GM12891 (cell line): Measurements from ENCODE around the gene SMIM23.

Source experiments
- PAX5 ChIP-seq: IDR thresholded peaks from 2 replicates; pipeline ENCODE4 v1.6.1; 2011; ENCODE audit warnings: low read length, moderate library complexity, mild to moderate bottlenecking; ENCODE audit not compliant: insufficient read depth, severe bottlenecking
- POLR2A ChIP-seq: IDR thresholded peaks from 2 replicates; pipeline ENCODE4 v1.6.1; 2011; ENCODE audit warnings: low read depth, low read length, control low read depth
- POLR2AphosphoS5 ChIP-seq: IDR thresholded peaks from 2 replicates; pipeline ENCODE4 v1.6.1; 2011; ENCODE audit warnings: low read depth, low read length, control low read depth
- SPI1 ChIP-seq: IDR thresholded peaks from 2 replicates; pipeline ENCODE4 v1.6.1; 2011; ENCODE audit warnings: low read depth, low read length, control low read depth
- TAF1 ChIP-seq: IDR thresholded peaks from 2 replicates; pipeline ENCODE4 v1.6.1; 2011; ENCODE audit warnings: low read depth, low read length, control low read depth

DNA sequence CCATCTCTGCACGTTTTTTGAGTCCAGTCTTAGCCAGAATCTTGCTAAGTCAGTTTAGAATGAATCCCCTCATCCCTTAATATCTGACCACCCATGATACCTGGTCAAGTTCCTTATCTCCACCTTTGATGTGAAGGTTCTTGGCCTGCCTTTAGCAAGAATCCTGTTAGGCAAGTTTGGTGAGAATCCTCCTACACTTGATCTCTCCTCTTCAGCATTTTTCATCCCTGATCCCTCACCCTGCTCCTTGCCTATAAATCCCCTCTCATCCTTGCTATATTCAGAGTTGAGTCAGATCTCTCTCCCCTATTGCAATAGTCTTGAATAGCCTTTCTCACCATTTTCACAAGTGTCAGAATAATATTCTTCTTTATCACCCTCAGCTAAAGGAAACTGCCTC lies 31.0 kb downstream of the SMIM23 start:
- TF ChIP-seq PAX5, result no peak
- no peak for TF ChIP-seq POLR2A
- no peak for TF ChIP-seq SPI1
- TF ChIP-seq POLR2AphosphoS5, result no peak
- no peak for TF ChIP-seq TAF1
